Naive thymus-derived CD4-positive, alpha-beta T cell (primary cell): ENCODE data around the gene ZCCHC4. TPM values are rescaled to one million over a fixed set of nuclear protein-coding genes. Genes with fewer than 3 reads are reported as not detected.
A peak's percentile ranks its signal among the peaks of the same experiment; 100 is the strongest.
"Not testable (repeated sequence)": the region's sequence is repeated elsewhere in the genome, so short reads cannot be mapped to it uniquely, and the experiment has no call there.

Experiments
- ATAC-seq: fragments of 150-1000 bp; cut with Tn5 transposase; 2 replicates; pipeline ENCODE4 v1.10.0; 2021; ENCODE audit warnings: mild to moderate bottlenecking, moderate library complexity
- CTCF ChIA-PET: fragments of 350-600 bp; sonication (Branson Sonifier 250); formaldehyde crosslinking; loops from one replicate; lab custom pipeline; 2021; ENCODE audit warnings: antibody characterized with exemption; lab: Charles Lee
- POLR2A ChIA-PET: fragments of 350-600 bp; sonication (Branson Sonifier 250); formaldehyde crosslinking; loops from one replicate; lab custom pipeline; 2021; ENCODE audit warnings: antibody characterized with exemption, inconsistent platforms; lab: Charles Lee
- DNase-seq, 9 donors: peaks; one replicate each; pipeline versions ENCODE4 v3.0.0 to v3.0.0-alpha.2; 2020 to 2022; ENCODE audit warnings: mixed read lengths in 1 of 9
- H3K27ac ChIP-seq: one replicate; pipeline ENCODE4 v1.7.0; 2013; ENCODE audit warnings: mild to moderate bottlenecking, low read depth, low read length, moderate library complexity
- H3K27me3 ChIP-seq, 2 donors: one replicate each; pipeline ENCODE4 v1.7.0; 2013; ENCODE audit warnings: low read length in 2 of 2, mild to moderate bottlenecking in 2 of 2, moderate library complexity in 2 of 2; ENCODE audit not compliant: control insufficient read depth in 2 of 2, insufficient read depth in 2 of 2
- H3K36me3 ChIP-seq, 3 experiments: 1 replicate in 2 of 3; 2 replicates in 1 of 3; pipeline ENCODE4 v1.7.0; 2013; ENCODE audit warnings: low read length in 3 of 3, mild to moderate bottlenecking in 3 of 3, moderate library complexity in 1 of 3; ENCODE audit not compliant: insufficient read depth in 3 of 3, control insufficient read depth in 2 of 3
- H3K4me1 ChIP-seq, 2 donors: one replicate each; pipeline ENCODE4 v1.7.0; 2013; ENCODE audit warnings: low read length in 2 of 2, mild to moderate bottlenecking in 2 of 2, moderate library complexity in 1 of 2; ENCODE audit not compliant: control insufficient read depth in 2 of 2, insufficient read depth in 2 of 2
- H3K4me3 ChIP-seq: 2 replicates; pipeline ENCODE4 v1.7.0; 2013; ENCODE audit warnings: mild to moderate bottlenecking, low read length
- H3K9me3 ChIP-seq, 3 experiments: 1 replicate in 2 of 3; 2 replicates in 1 of 3; pipeline ENCODE4 v1.7.0; 2013; ENCODE audit warnings: low read length in 3 of 3; ENCODE audit not compliant: control insufficient read depth in 2 of 3
- H3K27ac Mint-ChIP-seq, 9 donors: one replicate each; pipeline ENCODE4 v1.8.0; 2020 to 2022; ENCODE audit warnings: mixed read lengths in 9 of 9, mild to moderate bottlenecking in 8 of 9, moderate library complexity in 5 of 9, inconsistent platforms in 2 of 9
- H3K27me3 Mint-ChIP-seq, 5 donors: one replicate each; pipeline ENCODE4 v1.8.0; 2021 to 2022; ENCODE audit warnings: mixed read lengths in 5 of 5, mild to moderate bottlenecking in 1 of 5
- H3K36me3 Mint-ChIP-seq, 5 donors: one replicate each; pipeline ENCODE4 v1.8.0; 2020 to 2022; ENCODE audit warnings: mixed read lengths in 5 of 5, mild to moderate bottlenecking in 3 of 5, inconsistent platforms in 1 of 5
- H3K4me1 Mint-ChIP-seq, 7 donors: one replicate each; pipeline ENCODE4 v1.8.0; 2020 to 2022; ENCODE audit warnings: mixed read lengths in 7 of 7, mild to moderate bottlenecking in 3 of 7, inconsistent platforms in 1 of 7
- H3K4me3 Mint-ChIP-seq, 10 donors: one replicate each; pipeline ENCODE4 v1.8.0; 2020 to 2022; ENCODE audit warnings: mild to moderate bottlenecking in 10 of 10, mixed read lengths in 10 of 10, moderate library complexity in 6 of 10, inconsistent platforms in 2 of 10
- H3K9me3 Mint-ChIP-seq, 11 donors: one replicate each; pipeline ENCODE4 v1.8.0; 2020 to 2022; ENCODE audit warnings: mixed read lengths in 11 of 11, mild to moderate bottlenecking in 4 of 11, inconsistent platforms in 1 of 11, moderate library complexity in 1 of 11
- intact Hi-C, 2 donors: fragments of 100-400 bp; cut with micrococcal nuclease; formaldehyde crosslinking; loops; one replicate each; pipeline ENCODE4 v1.15.1; 2023
- polyA plus RNA-seq, 2 donors: library from polyadenylated mRNA; unstranded; fragments of 300-500 nt; fragmentation: Illumina TruSeq; gene quantifications; one replicate each; pipeline ENCODE4 v1.2.3, GENCODE V29; 2021
- total RNA-seq, 6 experiments: library from RNA in 5 of 6; stranded (reverse) in 5 of 6; gene quantifications; 1 replicate in 5 of 6; 2 replicates in 1 of 6; pipeline ENCODE4 v1.2.3 and lab custom pipeline; 2021 to 2026

ZCCHC4 gene
- total and polyA plus RNA-seq, 7 experiments from 2014 or later = 9.5 to 15.5 (median 13.6) TPM

GRCh38 chr4:25313201-25313895 is 774 bp downstream of the ZCCHC4 start:
- H3K27ac Mint-ChIP-seq = peak overlapping the region; percentile 90 to 98 (median 95)
- ChIA-PET POLR2A (interaction anchor here (0.6 to 3.0 kb wide), 5 partner anchors 65 to 1560 kb away, joined by 4 to 31 read pairs (median 14); partner anchors contain the start of genes PI4K2B and SEPSECS), CTCF (interaction anchor here (0.9 to 1.6 kb wide), 7 partner anchors 37 to 151 kb away, joined by 3 to 12 read pairs (median 7); partner anchors contain the start of gene PI4K2B)
- peaks cover 0 to 16% (median 4%) of the 10 kb centered on the region in 5 donors for H3K36me3 Mint-ChIP-seq
- peaks cover 0 to 8% (median 0%) of the 10 kb centered on the region in 5 donors for H3K27me3 Mint-ChIP-seq
- H3K27me3 ChIP-seq = no peaks in the 10 kb centered on the region
- no peaks in the 10 kb centered on the region for H3K9me3 Mint-ChIP-seq
- H3K9me3 ChIP-seq = no peaks in the 10 kb centered on the region
- peak overlapping the region; percentile 80 for H3K4me3 ChIP-seq
- peak overlapping the region; percentile 91 to 100 (median 98) for H3K4me3 Mint-ChIP-seq
- no peak for ATAC-seq
- DNase-seq = no peak
- H3K4me1 Mint-ChIP-seq = peaks cover 11 to 38% (median 31%) of the 10 kb centered on the region in 7 donors
- intact Hi-C loops = loop anchor here (1.0 to 2.0 kb wide), 3 partner anchors 8 to 1007 kb away; partner anchors contain the start of gene RBPJ (in 1 of the 2)
- peaks cover 5 to 7% of the 10 kb centered on the region in 2 donors for H3K4me1 ChIP-seq
- H3K27ac ChIP-seq = peak overlapping the region; percentile 71
- peaks cover 0 to 5% (median 3%) of the 10 kb centered on the region in 3 experiments for H3K36me3 ChIP-seq

- Histone ChIP-seq H3K9me3 (no peaks in the 10 kb centered on the region), H3K27ac (no peak overlapping the region), H3K4me3 (no peak overlapping the region), H3K36me3 (peaks cover 0 to 11% (median 3%) of the 10 kb centered on the region in 3 experiments), H3K27me3 (no peaks in the 10 kb centered on the region), H3K4me1 (no peaks in the 10 kb centered on the region)
- Mint-ChIP-seq H3K9me3 (no peaks in the 10 kb centered on the region), H3K36me3 (peaks cover 0 to 49% (median 15%) of the 10 kb centered on the region in 5 donors), H3K4me1 (peaks cover 0 to 32% (median 13%) of the 10 kb centered on the region in 7 donors), H3K27me3 (no peaks in the 10 kb centered on the region), H3K4me3 (peak overlapping the region in 1 of 10 donors; percentile 34), H3K27ac (peak overlapping the region in 1 of 9 donors; percentile 64)
- ATAC-seq (no peak), DNase-seq (no peak)
- POLR2A ChIA-PET = no interaction called here
- intact Hi-C loops = no loop called here
- CTCF ChIA-PET = interaction anchor here (0.7 kb wide), 1 partner anchor 140 kb away, joined by 3 read pairs; no protein-coding TSS in a partner anchor
Measured at GRCh38 chr4:25320336-25320735, 7.8 kb downstream of the ZCCHC4 start.

- no peaks in the 10 kb centered on the region for H3K27me3 ChIP-seq
- peak overlapping the region in 2 of 9 donors; percentile 57 to 64 for H3K27ac Mint-ChIP-seq
Measured at GRCh38 chr4:25320773-25321172, 8.2 kb downstream of the ZCCHC4 start.

DNA sequence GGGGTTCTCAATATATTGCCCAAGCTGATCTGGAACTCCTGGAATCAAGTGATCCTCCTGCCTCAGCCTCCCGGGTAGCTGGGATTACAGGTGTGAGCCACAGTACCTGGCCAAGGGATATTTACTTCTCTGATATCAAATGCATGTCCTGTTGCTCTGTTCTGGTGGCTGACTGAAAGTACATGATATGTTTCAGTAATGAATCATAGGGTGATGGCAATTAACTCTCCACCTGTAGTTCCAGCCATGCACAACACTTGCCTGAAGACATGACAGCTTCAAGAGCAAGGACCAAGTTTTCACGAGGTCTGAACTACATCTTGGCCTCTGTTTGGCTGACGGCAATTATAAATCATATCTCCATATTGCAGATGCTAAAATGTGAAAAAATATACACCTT is 9.1 kb downstream of the ZCCHC4 start:
- H3K27ac Mint-ChIP-seq = peak overlapping the region in 2 of 9 donors; percentile 23 to 60
- intact Hi-C loops = loop anchor here in 1 of 2 donors (1.0 kb wide), 1 partner anchor 8 kb away; no protein-coding TSS in a partner anchor

More at GRCh38 chr4:25320773-25321172, 8.2 kb downstream of the ZCCHC4 start:
- ATAC-seq = peak; percentile 62
- Histone ChIP-seq H3K9me3 (no peaks in the 10 kb centered on the region), H3K4me1 (no peaks in the 10 kb centered on the region), H3K27ac (no peak overlapping the region), H3K4me3 (no peak overlapping the region), H3K36me3 (peaks cover 0 to 11% (median 3%) of the 10 kb centered on the region in 3 experiments)
- intact Hi-C loops = loop anchor here in 1 of 2 donors (1.0 kb wide), 1 partner anchor 7 kb away; no protein-coding TSS in a partner anchor
- ChIA-PET CTCF (interaction anchor here (0.7 kb wide), 1 partner anchor 141 kb away, joined by 3 read pairs; no protein-coding TSS in a partner anchor), POLR2A (no interaction called here)
- Mint-ChIP-seq H3K27me3 (no peaks in the 10 kb centered on the region), H3K9me3 (no peaks in the 10 kb centered on the region), H3K36me3 (peaks cover 0 to 49% (median 12%) of the 10 kb centered on the region in 5 donors), H3K4me1 (peaks cover 2 to 32% (median 11%) of the 10 kb centered on the region in 7 donors), H3K4me3 (peak overlapping the region in 1 of 10 donors; percentile 34)
- DNase-seq = no peak

GRCh38 chr4:25328463-25328862 is 15.9 kb downstream of the ZCCHC4 start:
- H3K36me3 ChIP-seq, H3K27me3 ChIP-seq, H3K9me3 ChIP-seq, H3K4me3 Mint-ChIP-seq, H3K9me3 Mint-ChIP-seq, H3K27me3 Mint-ChIP-seq, H3K4me1 ChIP-seq, ATAC-seq, POLR2A ChIA-PET, intact Hi-C loops, H3K4me3 ChIP-seq, CTCF ChIA-PET, H3K27ac ChIP-seq, DNase-seq, H3K27ac Mint-ChIP-seq: not testable (repeated sequence)
- Mint-ChIP-seq H3K36me3 (peaks cover 0 to 21% (median 3%) of the 10 kb centered on the region in 5 donors), H3K4me1 (peaks cover 7 to 37% (median 29%) of the 10 kb centered on the region in 7 donors)

More for the DNA sequence above, 9.1 kb downstream of the ZCCHC4 start:
- CTCF ChIA-PET = no interaction called here
- Mint-ChIP-seq H3K4me3 (no peak overlapping the region), H3K9me3 (no peaks in the 10 kb centered on the region), H3K4me1 (peaks cover 2 to 32% (median 11%) of the 10 kb centered on the region in 7 donors), H3K27me3 (no peaks in the 10 kb centered on the region), H3K36me3 (peaks cover 0 to 50% (median 12%) of the 10 kb centered on the region in 5 donors)
- POLR2A ChIA-PET = no interaction called here
- no peak overlapping the region for H3K27ac ChIP-seq
- DNase-seq = no peak
- no peak for ATAC-seq
- no peaks in the 10 kb centered on the region for H3K27me3 ChIP-seq
- no peaks in the 10 kb centered on the region for H3K9me3 ChIP-seq
- H3K4me3 ChIP-seq = no peak overlapping the region
- peaks cover 0 to 11% (median 0%) of the 10 kb centered on the region in 3 experiments for H3K36me3 ChIP-seq
- no peaks in the 10 kb centered on the region for H3K4me1 ChIP-seq

GRCh38 chr4:25330335-25330734 is 17.8 kb downstream of the ZCCHC4 start:
- H3K27me3 Mint-ChIP-seq = no peaks in the 10 kb centered on the region
- no peak for ATAC-seq
- no peaks in the 10 kb centered on the region for H3K9me3 Mint-ChIP-seq
- H3K27ac Mint-ChIP-seq = peak overlapping the region in 4 of 9 donors; percentile 70 to 95 (median 80)
- CTCF ChIA-PET = no interaction called here
- Histone ChIP-seq H3K27ac (no peak overlapping the region), H3K36me3 (peaks cover 0 to 22% (median 0%) of the 10 kb centered on the region in 3 experiments), H3K9me3 (no peaks in the 10 kb centered on the region), H3K4me1 (peaks cover 0 to 7% of the 10 kb centered on the region in 2 donors), H3K27me3 (no peaks in the 10 kb centered on the region), H3K4me3 (no peak overlapping the region)
- peaks cover 7 to 37% (median 29%) of the 10 kb centered on the region in 7 donors for H3K4me1 Mint-ChIP-seq
- H3K4me3 Mint-ChIP-seq = no peak overlapping the region
- POLR2A ChIA-PET = no interaction called here
- H3K36me3 Mint-ChIP-seq = peaks cover 0 to 24% (median 10%) of the 10 kb centered on the region in 5 donors
- DNase-seq = no peak
- intact Hi-C loops = loop anchor here in 1 of 2 donors (5.0 kb wide), 1 partner anchor 37 kb away; no protein-coding TSS in a partner anchor
